CD4-positive, CD25-positive, alpha-beta regulatory T cell (primary cell): ENCODE results near the gene ATP23. TPM values are rescaled to one million over a fixed set of nuclear protein-coding genes. Genes with fewer than 3 reads are reported as not detected.
A peak's percentile ranks its signal among the peaks of the same experiment; 100 is the strongest.

Experiments
- ATAC-seq, 2 donors: fragments of 150-1000 bp; cut with Tn5 transposase; one replicate each; pipeline ENCODE4 v1.10.0; 2021; ENCODE audit warnings: low read depth in 2 of 2, moderate number of reproducible peaks in 2 of 2, moderate library complexity in 1 of 2
- DNase-seq, 3 donors: peaks; one replicate each; pipeline versions ENCODE4 v3.0.0 to v3.0.0-alpha.2; 2012 to 2022; ENCODE audit warnings: mixed read lengths in 1 of 3
- H3K27ac ChIP-seq: one replicate; pipeline ENCODE4 v1.7.0; 2013; ENCODE audit warnings: mild to moderate bottlenecking, low read length; ENCODE audit not compliant: insufficient read depth, poor library complexity, severe bottlenecking
- H3K27me3 ChIP-seq: one replicate; pipeline ENCODE4 v1.7.0; 2013; ENCODE audit warnings: low read length; ENCODE audit not compliant: control insufficient read depth, insufficient read depth
- H3K36me3 ChIP-seq: one replicate; pipeline ENCODE4 v1.7.0; 2013; ENCODE audit warnings: mild to moderate bottlenecking, low read length, moderate library complexity; ENCODE audit not compliant: control insufficient read depth, insufficient read depth
- H3K4me1 ChIP-seq: 2 replicates; pipeline ENCODE4 v1.7.0; 2013; ENCODE audit warnings: mild to moderate bottlenecking, low read length; ENCODE audit not compliant: insufficient read depth, control insufficient read depth, poor library complexity, severe bottlenecking
- H3K4me3 ChIP-seq: one replicate; pipeline ENCODE4 v1.7.0; 2013; ENCODE audit warnings: low read depth, mild to moderate bottlenecking, low read length, moderate library complexity
- H3K9me3 ChIP-seq, 2 experiments: 1 replicate in 1 of 2; 2 replicates in 1 of 2; pipeline ENCODE4 v1.7.0; 2013; ENCODE audit warnings: low read length in 2 of 2, mild to moderate bottlenecking in 1 of 2, moderate library complexity in 1 of 2; ENCODE audit not compliant: control insufficient read depth in 2 of 2
- H3K27ac Mint-ChIP-seq, 3 donors: one replicate each; pipeline ENCODE4 v1.8.0; 2020 to 2022; ENCODE audit warnings: mild to moderate bottlenecking in 3 of 3, mixed read lengths in 3 of 3, moderate library complexity in 2 of 3
- H3K27me3 Mint-ChIP-seq: one replicate; pipeline ENCODE4 v1.8.0; 2022; ENCODE audit warnings: mild to moderate bottlenecking, mixed read lengths
- H3K36me3 Mint-ChIP-seq: one replicate; pipeline ENCODE4 v1.8.0; 2020; ENCODE audit warnings: mixed read lengths
- H3K4me1 Mint-ChIP-seq, 4 donors: one replicate each; pipeline ENCODE4 v1.8.0; 2020 to 2022; ENCODE audit warnings: mixed read lengths in 4 of 4, mild to moderate bottlenecking in 1 of 4
- H3K4me3 Mint-ChIP-seq, 4 donors: one replicate each; pipeline ENCODE4 v1.8.0; 2020 to 2022; ENCODE audit warnings: mild to moderate bottlenecking in 4 of 4, mixed read lengths in 4 of 4, moderate library complexity in 3 of 4
- H3K9me3 Mint-ChIP-seq, 7 donors: one replicate each; pipeline ENCODE4 v1.8.0; 2020 to 2022; ENCODE audit warnings: mixed read lengths in 7 of 7, mild to moderate bottlenecking in 3 of 7, moderate library complexity in 2 of 7
- polyA plus RNA-seq, 4 donors: library from polyadenylated mRNA; unstranded; fragments of 300-500 nt; fragmentation: Illumina TruSeq; gene quantifications; one replicate each; pipeline ENCODE4 v1.2.3, GENCODE V29; 2021
- total RNA-seq: library from RNA; stranded (reverse); gene quantifications from one replicate; pipeline ENCODE4 v1.2.3, GENCODE V29; 2022

Gene ATP23
- total and polyA plus RNA-seq, 5 donors from 2014 or later, result 4.8 to 40.7 (median 22.6) TPM

DNA sequence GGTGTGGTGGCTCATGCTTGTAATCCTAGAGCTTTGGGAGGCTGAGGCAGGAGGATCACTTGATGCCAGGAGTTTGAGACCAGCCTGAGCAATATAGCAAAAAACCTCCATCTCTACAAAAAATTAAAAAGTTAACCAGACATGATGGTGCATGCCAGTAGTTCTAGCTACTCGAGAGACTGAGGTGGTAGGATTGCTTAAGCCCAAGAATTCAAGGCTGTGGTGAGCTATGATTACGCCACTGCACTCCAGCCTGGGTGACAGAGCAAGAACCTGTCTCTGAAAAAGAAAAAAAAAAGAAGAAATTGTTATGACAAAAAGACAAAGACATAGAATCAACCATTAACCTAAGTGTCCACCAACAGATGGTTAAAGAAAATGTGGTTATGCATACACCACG, 2.1 kb upstream of the ATP23 start:
- Mint-ChIP-seq H3K4me1 (peaks cover 20 to 63% (median 46%) of the 10 kb centered on the region in 4 donors), H3K27ac (peak overlapping the region in 1 of 3 donors; percentile 18), H3K36me3 (no peaks in the 10 kb centered on the region), H3K27me3 (no peaks in the 10 kb centered on the region), H3K9me3 (no peaks in the 10 kb centered on the region), H3K4me3 (peak overlapping the region in 3 of 4 donors; percentile 11 to 62 (median 56))
- H3K4me1 ChIP-seq, result peaks cover 39% of the 10 kb centered on the region
- H3K36me3 ChIP-seq, result no peaks in the 10 kb centered on the region
- no peak overlapping the region for H3K4me3 ChIP-seq
- peak overlapping the region; percentile 92 for H3K27ac ChIP-seq
- no peaks in the 10 kb centered on the region for H3K9me3 ChIP-seq
- no peak for ATAC-seq
- H3K27me3 ChIP-seq, result no peaks in the 10 kb centered on the region
- no peak for DNase-seq

DNA sequence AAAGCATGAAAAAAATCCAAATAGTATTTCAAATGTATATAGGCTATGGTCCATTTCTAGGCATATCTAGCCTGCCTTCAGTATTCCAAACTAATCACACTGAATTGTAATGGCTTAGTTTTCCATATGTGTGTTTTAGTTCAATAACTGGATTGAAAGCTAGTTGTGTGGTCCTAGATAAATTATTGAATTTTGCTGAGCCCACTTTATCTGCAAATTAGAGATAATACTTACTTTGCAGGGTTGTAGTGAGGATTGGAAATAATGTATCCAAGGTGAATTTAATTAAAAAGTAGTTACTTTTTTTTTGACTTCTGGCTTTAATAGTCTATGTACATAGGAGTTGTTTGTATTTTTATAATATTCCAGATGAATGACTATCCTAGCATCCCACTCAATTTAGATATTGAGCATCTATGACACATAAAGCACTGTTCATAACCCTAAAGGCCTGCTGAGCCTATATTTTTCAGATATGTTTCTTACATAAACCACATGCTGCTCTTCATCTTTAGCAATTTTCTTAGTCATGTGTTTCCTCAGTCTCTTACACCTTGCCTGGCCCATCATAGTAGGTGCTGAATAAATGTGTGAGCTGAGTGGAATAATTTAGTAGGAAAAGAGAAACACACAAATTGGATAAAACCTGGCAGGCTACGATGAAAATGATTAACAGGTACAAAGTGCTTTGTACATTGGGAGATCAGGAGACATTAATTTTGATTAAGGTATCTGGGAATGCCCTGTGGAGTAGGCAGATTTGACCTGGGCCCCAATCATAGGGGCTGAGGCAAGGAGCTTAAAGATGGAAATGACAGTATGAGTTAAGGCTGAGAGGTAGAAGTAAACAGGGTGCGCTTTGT, 1.1 kb upstream of the ATP23 start:
- peak in 1 of 3 donors; percentile 32 for DNase-seq
- ATAC-seq, result no peak
- Mint-ChIP-seq H3K9me3 (no peaks in the 10 kb centered on the region), H3K36me3 (no peaks in the 10 kb centered on the region), H3K4me1 (peaks cover 26 to 59% (median 44%) of the 10 kb centered on the region in 4 donors), H3K27me3 (no peaks in the 10 kb centered on the region), H3K27ac (peak overlapping the region; percentile 95 to 99 (median 99)), H3K4me3 (peak overlapping the region; percentile 92 to 97 (median 96))
- Histone ChIP-seq H3K27ac (peak overlapping the region; percentile 92), H3K9me3 (no peaks in the 10 kb centered on the region), H3K36me3 (no peaks in the 10 kb centered on the region), H3K4me1 (peaks cover 36% of the 10 kb centered on the region), H3K27me3 (no peaks in the 10 kb centered on the region), H3K4me3 (peak overlapping the region; percentile 78)

DNA sequence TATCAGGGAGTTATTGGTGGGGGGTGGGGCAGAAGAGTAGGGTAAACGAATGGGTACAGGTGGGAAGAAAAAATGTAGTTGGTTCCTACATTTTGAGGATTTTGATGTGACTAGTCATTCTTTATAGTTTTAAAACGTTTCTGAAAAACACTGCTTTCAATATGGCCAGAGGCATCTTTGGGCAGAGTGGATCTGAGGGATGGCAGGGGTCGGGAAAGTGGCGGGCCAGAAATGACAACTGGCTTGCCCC, 527 bp upstream of the ATP23 start:
- H3K27ac ChIP-seq, result peak overlapping the region; percentile 92
- H3K4me1 Mint-ChIP-seq, result peaks cover 24 to 54% (median 39%) of the 10 kb centered on the region in 4 donors
- peak overlapping the region; percentile 95 to 99 (median 99) for H3K27ac Mint-ChIP-seq
- H3K27me3 Mint-ChIP-seq, result no peaks in the 10 kb centered on the region
- no peaks in the 10 kb centered on the region for H3K27me3 ChIP-seq
- H3K9me3 Mint-ChIP-seq, result no peaks in the 10 kb centered on the region
- peak overlapping the region; percentile 78 for H3K4me3 ChIP-seq
- no peaks in the 10 kb centered on the region for H3K36me3 Mint-ChIP-seq
- peaks cover 31% of the 10 kb centered on the region for H3K4me1 ChIP-seq
- no peaks in the 10 kb centered on the region for H3K36me3 ChIP-seq
- ATAC-seq (no peak), DNase-seq (no peak)
- peak overlapping the region; percentile 92 to 97 (median 96) for H3K4me3 Mint-ChIP-seq
- H3K9me3 ChIP-seq, result no peaks in the 10 kb centered on the region

DNA sequence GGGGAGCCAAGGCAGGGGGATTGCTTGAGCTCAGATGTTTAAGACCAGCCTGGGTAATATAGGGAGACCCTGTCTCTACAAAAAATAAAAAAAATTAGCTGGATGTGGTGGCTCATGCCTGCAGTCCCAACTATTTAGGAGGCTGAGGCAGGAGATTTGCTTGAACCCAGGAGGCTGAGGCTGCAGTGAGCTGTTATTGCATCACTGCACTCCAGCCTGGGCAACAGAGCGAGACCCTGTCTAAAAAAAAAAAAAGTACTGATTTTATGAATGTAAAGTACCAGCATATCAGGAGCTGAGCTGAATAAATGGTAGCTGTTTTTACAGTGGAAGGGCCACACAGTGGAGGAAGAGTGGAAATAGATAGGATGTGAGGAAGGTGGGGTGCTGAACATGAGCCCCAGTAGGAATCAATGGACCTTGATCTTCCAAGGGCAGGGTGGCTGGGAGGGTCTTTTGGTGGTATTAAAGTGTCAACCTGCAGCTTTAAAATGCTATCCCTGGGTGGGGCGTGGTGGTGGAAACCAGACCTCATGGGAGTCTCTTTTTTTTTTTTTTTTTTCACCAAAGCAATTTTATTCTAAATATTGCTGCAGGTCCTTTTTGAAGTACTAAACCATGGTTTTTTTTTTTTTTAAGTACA, 2.2 kb downstream of the ATP23 start:
- ATAC-seq, result no peak

DNA sequence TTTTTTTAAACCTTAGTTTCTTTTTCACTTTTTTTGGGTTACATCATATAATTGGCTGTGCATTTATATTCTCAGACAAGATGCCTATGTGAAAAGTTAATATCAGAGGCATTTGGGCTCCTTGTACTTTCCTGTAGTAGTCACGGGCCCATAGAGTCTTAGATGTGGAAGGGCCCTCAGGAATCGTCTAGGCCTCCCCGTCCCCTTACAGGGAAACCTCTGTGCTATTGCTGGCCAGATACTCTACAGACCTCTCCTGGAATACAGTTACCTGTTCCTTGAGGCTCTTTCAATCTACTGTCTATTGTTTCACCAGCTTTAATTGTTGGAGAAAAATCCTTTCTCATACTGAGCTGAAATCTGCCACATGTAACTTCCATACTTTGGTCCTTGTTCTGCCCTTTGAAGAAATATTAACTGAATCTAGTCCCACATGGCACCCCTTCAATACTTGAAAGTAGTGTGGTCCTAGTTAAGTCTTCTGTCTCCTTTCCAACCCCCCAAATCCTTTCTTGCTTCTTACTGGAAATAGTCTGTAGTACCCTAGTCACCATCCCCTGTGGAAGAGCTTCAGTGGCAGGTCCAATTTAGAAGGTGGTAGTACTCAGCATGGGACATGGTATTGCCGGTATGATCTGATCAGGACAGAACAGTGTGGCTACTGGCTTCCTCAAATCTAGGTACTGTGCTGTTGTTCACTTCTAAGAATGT, 3.1 kb downstream of the ATP23 start:
- no peaks in the 10 kb centered on the region for H3K27me3 Mint-ChIP-seq
- H3K9me3 Mint-ChIP-seq, result no peaks in the 10 kb centered on the region
- H3K36me3 Mint-ChIP-seq, result peaks cover 14% of the 10 kb centered on the region
- peak overlapping the region in 1 of 3 donors; percentile 37 for H3K27ac Mint-ChIP-seq
- H3K36me3 ChIP-seq, result peaks cover 2% of the 10 kb centered on the region
- H3K4me1 ChIP-seq, result peaks cover 25% of the 10 kb centered on the region
- no peaks in the 10 kb centered on the region for H3K27me3 ChIP-seq
- H3K9me3 ChIP-seq, result no peaks in the 10 kb centered on the region
- peaks cover 21 to 50% (median 34%) of the 10 kb centered on the region in 4 donors for H3K4me1 Mint-ChIP-seq
- no peak overlapping the region for H3K27ac ChIP-seq
- H3K4me3 Mint-ChIP-seq, result peak overlapping the region in 2 of 4 donors; percentile 5 to 68
- no peak for DNase-seq
- H3K4me3 ChIP-seq, result no peak overlapping the region
- no peak for ATAC-seq

More for the DNA sequence above, 2.2 kb downstream of the ATP23 start:
- Histone ChIP-seq H3K27me3 (no peaks in the 10 kb centered on the region), H3K4me3 (no peak overlapping the region), H3K27ac (no peak overlapping the region), H3K4me1 (peaks cover 25% of the 10 kb centered on the region), H3K36me3 (peaks cover 2% of the 10 kb centered on the region), H3K9me3 (no peaks in the 10 kb centered on the region)
- H3K9me3 Mint-ChIP-seq, result no peaks in the 10 kb centered on the region
- peaks cover 21 to 50% (median 34%) of the 10 kb centered on the region in 4 donors for H3K4me1 Mint-ChIP-seq
- H3K36me3 Mint-ChIP-seq, result peaks cover 8% of the 10 kb centered on the region
- no peak for DNase-seq
- H3K27me3 Mint-ChIP-seq, result no peaks in the 10 kb centered on the region
- H3K4me3 Mint-ChIP-seq, result peak overlapping the region in 2 of 4 donors; percentile 5 to 96
- peak overlapping the region in 2 of 3 donors; percentile 0 to 99 for H3K27ac Mint-ChIP-seq

DNA sequence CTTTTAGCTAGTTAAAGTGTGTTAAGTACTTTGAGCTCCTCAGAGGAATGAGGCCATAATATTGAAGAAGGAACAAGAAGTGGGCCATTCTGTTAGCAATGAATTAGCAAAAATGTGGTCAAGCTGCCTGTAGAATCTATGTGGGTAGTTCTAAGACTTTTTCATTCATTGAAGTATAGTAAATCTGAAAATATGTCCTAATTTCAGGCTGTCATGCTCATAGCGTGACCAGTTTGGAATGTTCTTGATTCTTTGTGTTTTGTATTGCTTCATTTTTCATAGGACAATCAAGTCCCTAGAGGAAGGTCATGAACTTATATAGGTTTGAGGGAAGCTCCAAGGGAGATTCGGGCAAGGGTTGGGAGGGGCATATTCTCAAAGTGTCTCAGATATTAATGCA, 11.4 kb downstream of the ATP23 start:
- no peak overlapping the region for H3K27ac Mint-ChIP-seq
- peaks cover 38% of the 10 kb centered on the region for H3K36me3 ChIP-seq
- H3K27me3 ChIP-seq, result no peaks in the 10 kb centered on the region
- ATAC-seq (no peak), DNase-seq (no peak)
- H3K9me3 ChIP-seq, result no peaks in the 10 kb centered on the region
- no peak overlapping the region for H3K4me3 Mint-ChIP-seq
- peaks cover 0 to 5% (median 2%) of the 10 kb centered on the region in 7 donors for H3K9me3 Mint-ChIP-seq
- no peak overlapping the region for H3K27ac ChIP-seq
- peaks cover 0 to 4% (median 3%) of the 10 kb centered on the region in 4 donors for H3K4me1 Mint-ChIP-seq
- no peak overlapping the region for H3K4me3 ChIP-seq
- H3K4me1 ChIP-seq, result no peaks in the 10 kb centered on the region
- no peaks in the 10 kb centered on the region for H3K27me3 Mint-ChIP-seq
- H3K36me3 Mint-ChIP-seq, result peaks cover 72% of the 10 kb centered on the region

DNA sequence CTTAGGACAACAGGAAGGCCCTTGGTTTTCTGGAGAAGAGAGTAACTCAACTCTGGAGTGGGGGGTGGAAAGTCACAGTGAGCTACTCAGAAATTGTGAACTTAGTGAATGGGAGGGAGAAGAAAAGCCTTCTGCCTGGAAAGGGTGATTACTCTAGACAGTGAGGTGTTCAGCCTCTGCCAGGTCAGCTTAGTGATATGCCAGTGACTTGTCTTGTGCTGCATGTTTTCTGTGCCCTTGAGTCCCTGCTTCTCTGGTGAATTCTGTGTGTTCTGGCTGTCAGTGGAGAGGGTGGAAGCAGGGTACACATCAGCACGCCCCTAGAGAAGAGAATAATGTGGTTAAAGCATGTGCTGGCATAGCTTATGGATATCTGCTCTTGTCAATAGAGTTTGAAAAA, 13.4 kb downstream of the ATP23 start:
- no peaks in the 10 kb centered on the region for H3K27me3 ChIP-seq
- Mint-ChIP-seq H3K4me1 (peaks cover 0 to 4% (median 3%) of the 10 kb centered on the region in 4 donors), H3K27me3 (no peaks in the 10 kb centered on the region), H3K4me3 (no peak overlapping the region), H3K9me3 (peaks cover 0 to 21% (median 6%) of the 10 kb centered on the region in 7 donors), H3K27ac (no peak overlapping the region), H3K36me3 (peaks cover 73% of the 10 kb centered on the region)
- no peak overlapping the region for H3K27ac ChIP-seq
- H3K4me1 ChIP-seq, result no peaks in the 10 kb centered on the region
- peaks cover 39% of the 10 kb centered on the region for H3K36me3 ChIP-seq
- no peak for DNase-seq
- H3K4me3 ChIP-seq, result no peak overlapping the region
- no peak for ATAC-seq
- peaks cover 0 to 1% of the 10 kb centered on the region in 2 experiments for H3K9me3 ChIP-seq
